ENCODE data around the gene UVRAG. TPM values are rescaled to one million over a fixed set of nuclear protein-coding genes. Genes with fewer than 3 reads are reported as not detected.

The UVRAG gene
- total RNA-seq, 1 experiment from 2014 or later: 13.0 TPM

DNA sequence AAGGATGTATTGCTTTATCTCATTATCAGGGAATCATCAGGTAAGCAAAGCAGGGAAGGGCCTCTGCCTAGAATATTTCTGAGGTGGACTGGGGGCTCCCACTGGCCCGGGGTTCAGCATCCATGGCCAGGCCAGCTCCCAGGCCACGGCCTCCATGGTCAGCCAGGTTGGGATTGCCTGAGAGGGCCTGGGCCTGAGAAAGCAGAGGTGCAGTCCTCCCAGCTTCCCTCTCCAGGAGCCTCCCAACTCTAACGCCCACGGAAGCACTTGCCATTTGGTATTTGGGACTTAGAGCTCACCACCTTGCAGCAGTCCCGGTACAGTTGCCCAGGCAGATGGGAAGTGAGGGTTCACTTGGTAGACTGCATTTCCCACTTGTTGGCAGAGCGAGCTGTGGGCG lies 33.7 kb upstream of the UVRAG start:
- intact Hi-C loops (cut with micrococcal nuclease): no loop called here
- H3K9ac ChIP-seq (ENCODE audit: low read length): no peak overlapping the region
- H3K27me3 ChIP-seq (ENCODE audit: low read length): no peaks in the 10 kb centered on the region
- ATAC-seq (no peak), DNase-seq (no peak)
- POLR2A ChIA-PET (ENCODE audit: unreplicated experiment): no interaction called here
- no peaks in the 10 kb centered on the region for H4K20me1 ChIP-seq (ENCODE audit: low read length)
- H3K27ac ChIP-seq (ENCODE audit: low read length): no peak overlapping the region
- H3F3A ChIP-seq (ENCODE audit: low read length, unreplicated experiment): no peaks in the 10 kb centered on the region
- peaks cover 25% of the 10 kb centered on the region for H3K4me1 ChIP-seq (ENCODE audit: insufficient read depth, low read length)
- no peak overlapping the region for H3K4me2 ChIP-seq (ENCODE audit: low read length)
- H3K4me3 ChIP-seq (ENCODE audit: low read length): no peak overlapping the region
- no peaks in the 10 kb centered on the region for H3K9me2 ChIP-seq (replicated peaks; ENCODE audit: low read length)
- H3K36me3 ChIP-seq (ENCODE audit: low read depth, low read length): peaks cover 10% of the 10 kb centered on the region; the same call in 1 of the 2 replicates
- no peaks in the 10 kb centered on the region for H3K79me2 ChIP-seq (ENCODE audit: low read length)
- no peak overlapping the region for H2AFZ ChIP-seq (ENCODE audit: low read length)
- TF ChIP-seq EZH2phosphoT487 (IDR thresholded peaks at IDR 0.05; ENCODE audit: borderline replicate concordance, low read length): no peak
- no peak for TF ChIP-seq EZH2 (IDR thresholded peaks at IDR 0.05; ENCODE audit: low read length, unreplicated experiment)
- TF ChIP-seq, protein P1, sequence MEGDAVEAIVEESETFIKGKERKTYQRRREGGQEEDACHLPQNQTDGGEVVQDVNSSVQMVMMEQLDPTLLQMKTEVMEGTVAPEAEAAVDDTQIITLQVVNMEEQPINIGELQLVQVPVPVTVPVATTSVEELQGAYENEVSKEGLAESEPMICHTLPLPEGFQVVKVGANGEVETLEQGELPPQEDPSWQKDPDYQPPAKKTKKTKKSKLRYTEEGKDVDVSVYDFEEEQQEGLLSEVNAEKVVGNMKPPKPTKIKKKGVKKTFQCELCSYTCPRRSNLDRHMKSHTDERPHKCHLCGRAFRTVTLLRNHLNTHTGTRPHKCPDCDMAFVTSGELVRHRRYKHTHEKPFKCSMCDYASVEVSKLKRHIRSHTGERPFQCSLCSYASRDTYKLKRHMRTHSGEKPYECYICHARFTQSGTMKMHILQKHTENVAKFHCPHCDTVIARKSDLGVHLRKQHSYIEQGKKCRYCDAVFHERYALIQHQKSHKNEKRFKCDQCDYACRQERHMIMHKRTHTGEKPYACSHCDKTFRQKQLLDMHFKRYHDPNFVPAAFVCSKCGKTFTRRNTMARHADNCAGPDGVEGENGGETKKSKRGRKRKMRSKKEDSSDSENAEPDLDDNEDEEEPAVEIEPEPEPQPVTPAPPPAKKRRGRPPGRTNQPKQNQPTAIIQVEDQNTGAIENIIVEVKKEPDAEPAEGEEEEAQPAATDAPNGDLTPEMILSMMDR (conservative IDR thresholded peaks at IDR 0.05; ENCODE audit: low read depth, low read length): no peak
- no TSS peak for BruUV-seq (replicated peaks)
- CTCF ChIA-PET: no interaction called here
- H3K9me3 ChIP-seq (ENCODE audit: low read length): no peaks in the 10 kb centered on the region

DNA sequence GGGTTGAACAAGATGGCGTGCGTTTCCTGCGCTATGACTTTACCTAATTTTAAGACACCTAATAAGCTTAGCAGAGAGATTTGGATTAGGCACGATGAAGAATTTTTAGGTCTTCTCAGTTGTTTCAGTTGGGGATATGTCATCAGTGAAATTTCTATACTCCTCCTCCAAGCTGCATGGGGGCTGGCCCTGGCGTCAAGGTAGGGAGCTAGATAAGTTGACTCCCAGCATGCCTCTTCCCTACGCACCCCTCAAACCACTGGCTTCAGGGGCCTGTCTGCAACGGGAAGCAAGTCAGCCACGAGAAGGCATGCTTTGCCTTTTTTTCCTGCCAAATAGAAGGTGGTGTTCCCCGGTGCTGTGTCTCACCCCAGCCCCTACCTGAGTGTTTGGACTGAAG lies 33.2 kb upstream of the UVRAG start:
- Histone ChIP-seq H3F3A (ENCODE audit: low read length, unreplicated experiment) (no peaks in the 10 kb centered on the region), H3K9ac (ENCODE audit: low read length) (no peak overlapping the region), H3K27ac (ENCODE audit: low read length) (no peak overlapping the region), H3K4me2 (ENCODE audit: low read length) (no peak overlapping the region), H2AFZ (ENCODE audit: low read length) (no peak overlapping the region), H3K4me3 (ENCODE audit: low read length) (no peak overlapping the region), H3K4me1 (ENCODE audit: insufficient read depth, low read length) (peaks cover 25% of the 10 kb centered on the region), H3K79me2 (ENCODE audit: low read length) (no peaks in the 10 kb centered on the region), H4K20me1 (ENCODE audit: low read length) (no peaks in the 10 kb centered on the region), H3K9me2 (replicated peaks; ENCODE audit: low read length) (no peaks in the 10 kb centered on the region), H3K36me3 (ENCODE audit: low read depth, low read length) (peaks cover 10% of the 10 kb centered on the region; the same call in 1 of the 2 replicates), H3K9me3 (ENCODE audit: low read length) (no peaks in the 10 kb centered on the region), H3K27me3 (ENCODE audit: low read length) (no peaks in the 10 kb centered on the region)
- no TSS peak for BruUV-seq (replicated peaks)
- CTCF ChIA-PET: no interaction called here
- ATAC-seq (no peak), DNase-seq (no peak)
- POLR2A ChIA-PET (ENCODE audit: unreplicated experiment): no interaction called here
- TF ChIP-seq, protein P1 (conservative IDR thresholded peaks at IDR 0.05; ENCODE audit: low read depth, low read length): no peak
- TF ChIP-seq EZH2phosphoT487 (IDR thresholded peaks at IDR 0.05; ENCODE audit: borderline replicate concordance, low read length) (no peak), EZH2 (IDR thresholded peaks at IDR 0.05; ENCODE audit: low read length, unreplicated experiment) (no peak)
- intact Hi-C loops (cut with micrococcal nuclease): no loop called here

DNA sequence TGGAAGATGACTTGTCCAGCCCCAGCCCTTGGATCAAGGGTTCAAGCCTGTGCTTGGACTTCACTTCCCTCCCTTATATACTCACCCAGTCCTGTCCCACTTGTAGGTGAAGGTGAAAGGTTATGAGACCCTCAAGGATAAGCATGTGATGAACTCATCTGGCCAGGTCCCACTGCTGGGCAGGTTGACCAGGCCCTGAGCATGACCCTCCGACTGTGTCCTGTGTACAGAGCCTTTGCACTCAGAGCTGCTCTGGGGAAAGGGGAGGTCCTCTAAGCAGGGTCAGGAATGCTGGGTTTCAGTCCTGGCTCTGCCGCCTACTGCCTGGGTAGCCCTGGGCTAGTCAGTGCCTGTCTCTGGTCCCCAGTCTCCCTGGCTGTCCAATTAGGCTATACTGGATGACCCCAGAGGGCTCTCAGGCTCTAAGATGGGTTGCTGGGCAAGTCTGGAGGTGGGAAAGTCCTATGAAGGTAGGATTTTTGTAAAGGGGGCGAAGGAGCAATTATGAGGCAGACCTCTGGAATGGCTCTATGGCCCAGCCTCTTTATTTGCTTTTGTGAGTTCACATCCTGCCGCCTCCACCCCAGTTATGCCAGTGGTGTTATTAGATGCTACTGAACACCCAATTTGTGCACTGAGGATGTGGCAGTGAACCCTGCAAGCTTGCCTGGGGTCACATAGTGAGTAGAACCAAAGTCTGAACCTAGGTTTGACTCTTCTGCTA lies 32.3 kb upstream of the UVRAG start:
- POLR2A ChIA-PET (ENCODE audit: unreplicated experiment): no interaction called here
- H3K4me3 ChIP-seq (ENCODE audit: low read length): no peak overlapping the region
- peak overlapping the region; percentile 44 for H3K4me2 ChIP-seq (ENCODE audit: low read length)
- ATAC-seq: peak; percentile 95
- peak overlapping the region; percentile 32 for H3K9ac ChIP-seq (ENCODE audit: low read length)
- no peaks in the 10 kb centered on the region for H3K27me3 ChIP-seq (ENCODE audit: low read length)
- H3K27ac ChIP-seq (ENCODE audit: low read length): peak overlapping the region; percentile 75
- H3K79me2 ChIP-seq (ENCODE audit: low read length): no peaks in the 10 kb centered on the region
- no peaks in the 10 kb centered on the region for H4K20me1 ChIP-seq (ENCODE audit: low read length)
- BruUV-seq (replicated peaks): no TSS peak
- no peaks in the 10 kb centered on the region for H3K9me3 ChIP-seq (ENCODE audit: low read length)
- no peaks in the 10 kb centered on the region for H3K9me2 ChIP-seq (replicated peaks; ENCODE audit: low read length)
- peaks cover 10% of the 10 kb centered on the region; the same call in 1 of the 2 replicates for H3K36me3 ChIP-seq (ENCODE audit: low read depth, low read length)
- no peaks in the 10 kb centered on the region for H3F3A ChIP-seq (ENCODE audit: low read length, unreplicated experiment)
- TF ChIP-seq EZH2phosphoT487 (IDR thresholded peaks at IDR 0.05; ENCODE audit: borderline replicate concordance, low read length) (no peak), EZH2 (IDR thresholded peaks at IDR 0.05; ENCODE audit: low read length, unreplicated experiment) (no peak)
- TF ChIP-seq, protein P1 (conservative IDR thresholded peaks at IDR 0.05; ENCODE audit: low read depth, low read length): no peak
- peak; percentile 87 for DNase-seq
- intact Hi-C loops (cut with micrococcal nuclease): no loop called here
- peaks cover 18% of the 10 kb centered on the region for H3K4me1 ChIP-seq (ENCODE audit: insufficient read depth, low read length)
- 0 out of 2 replicates have a peak overlapping the region, but pooled peaks have one; percentile 16 for H2AFZ ChIP-seq (ENCODE audit: low read length)
- CTCF ChIA-PET: no interaction called here

All from PC-3 (cell line).